ENCODE measurements around the gene SGSM1. TPM values are rescaled to one million over a fixed set of nuclear protein-coding genes. Genes with fewer than 3 reads are reported as not detected.

SGSM1 gene
- polyA plus RNA-seq, 1 of the 3 experiments (the other 2 are of a cell fraction): 0.15 TPM

DNA sequence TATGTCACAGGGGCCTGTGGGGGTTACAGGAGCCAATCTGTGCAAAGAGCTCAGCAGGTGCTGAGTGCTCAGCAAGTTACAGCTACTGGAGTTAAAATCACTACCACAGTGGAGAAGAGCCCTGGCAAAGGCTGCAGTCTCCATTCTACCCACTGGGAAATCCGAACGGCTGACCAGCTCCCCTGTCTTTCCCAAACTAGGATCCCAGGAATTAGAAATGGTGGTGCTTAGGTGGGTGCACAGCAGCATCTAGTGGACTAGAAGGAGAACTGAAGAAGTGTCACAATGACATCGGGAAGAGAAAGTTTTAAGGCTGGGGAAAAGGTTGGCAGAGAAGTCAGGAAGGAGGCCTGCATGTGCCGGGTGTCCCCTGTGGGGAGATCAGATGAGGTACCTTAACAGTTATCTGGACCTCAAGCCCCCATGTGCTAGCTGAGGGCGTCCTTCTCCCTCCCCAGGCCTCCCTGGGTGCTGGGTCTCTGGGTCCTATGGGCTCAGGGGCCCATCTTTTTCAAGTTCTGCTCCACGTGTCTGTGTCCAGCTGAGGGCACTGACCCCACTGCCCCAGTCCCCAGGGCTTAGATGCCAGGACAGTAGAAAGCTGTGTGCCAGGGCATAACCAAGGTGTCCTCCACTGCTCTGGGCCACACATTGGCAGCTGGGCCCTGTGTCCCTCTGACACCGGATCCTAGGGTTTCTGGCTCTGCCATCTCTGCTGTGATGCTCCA lies 33.4 kb upstream of the SGSM1 start:
- POLR2A ChIA-PET: interaction anchor here (1.0 kb wide), 1 partner anchor 30 kb away, joined by 4 read pairs; no protein-coding TSS in a partner anchor

GRCh38 chr22:24775769-24776492 lies 30.1 kb upstream of the SGSM1 start:
- H3K9ac ChIP-seq: no peak overlapping the region
- no peak overlapping the region for H3K4me2 ChIP-seq
- H2AFZ ChIP-seq (ENCODE audit: low read depth): no peak overlapping the region
- no peak overlapping the region for H3K4me3 ChIP-seq (ENCODE audit: low read depth in 2 of 2, low read length in 1 of 2)
- POLR2A ChIA-PET: no interaction called here
- no peaks in the 10 kb centered on the region; the same call in 1 of the 2 replicates for H3K27me3 ChIP-seq (ENCODE audit: insufficient read depth)
- CTCF ChIA-PET: interaction anchor here (1.2 to 10.2 kb wide), 4 partner anchors 27 to 74 kb away, joined by 3 to 208 read pairs (median 4); no protein-coding TSS in a partner anchor
- H3K9me2 ChIP-seq: no peaks in the 10 kb centered on the region
- no peaks in the 10 kb centered on the region for H3K4me1 ChIP-seq (ENCODE audit: control insufficient read depth in 1 of 2, insufficient read depth in 2 of 2, low read depth in 1 of 2, low read length in 1 of 2)
- no peaks in the 10 kb centered on the region for H3K9me3 ChIP-seq
- DNase-seq: no peak
- WGBS (ENCODE audit: low lambda C conversion rate): 49% methylated on average over 10 of the region's 11 CpGs
- no peak for TF ChIP-seq EZH2phosphoT487 (IDR thresholded peaks at IDR 0.05; ENCODE audit: borderline replicate concordance, low read depth)
- TF ChIP-seq RAD21 (IDR thresholded peaks at IDR 0.05; ENCODE audit: low read length): no peak
- no peak for TF ChIP-seq RFX5 (IDR thresholded peaks at IDR 0.05; ENCODE audit: low read length)
- no peak for TF ChIP-seq SIN3A (IDR thresholded peaks at IDR 0.05; ENCODE audit: borderline replicate concordance, low read depth, low read length)
- TF ChIP-seq, protein P1, sequence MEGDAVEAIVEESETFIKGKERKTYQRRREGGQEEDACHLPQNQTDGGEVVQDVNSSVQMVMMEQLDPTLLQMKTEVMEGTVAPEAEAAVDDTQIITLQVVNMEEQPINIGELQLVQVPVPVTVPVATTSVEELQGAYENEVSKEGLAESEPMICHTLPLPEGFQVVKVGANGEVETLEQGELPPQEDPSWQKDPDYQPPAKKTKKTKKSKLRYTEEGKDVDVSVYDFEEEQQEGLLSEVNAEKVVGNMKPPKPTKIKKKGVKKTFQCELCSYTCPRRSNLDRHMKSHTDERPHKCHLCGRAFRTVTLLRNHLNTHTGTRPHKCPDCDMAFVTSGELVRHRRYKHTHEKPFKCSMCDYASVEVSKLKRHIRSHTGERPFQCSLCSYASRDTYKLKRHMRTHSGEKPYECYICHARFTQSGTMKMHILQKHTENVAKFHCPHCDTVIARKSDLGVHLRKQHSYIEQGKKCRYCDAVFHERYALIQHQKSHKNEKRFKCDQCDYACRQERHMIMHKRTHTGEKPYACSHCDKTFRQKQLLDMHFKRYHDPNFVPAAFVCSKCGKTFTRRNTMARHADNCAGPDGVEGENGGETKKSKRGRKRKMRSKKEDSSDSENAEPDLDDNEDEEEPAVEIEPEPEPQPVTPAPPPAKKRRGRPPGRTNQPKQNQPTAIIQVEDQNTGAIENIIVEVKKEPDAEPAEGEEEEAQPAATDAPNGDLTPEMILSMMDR (IDR thresholded peaks at IDR 0.05): no peak
- no peak for TF ChIP-seq MEF2A (IDR thresholded peaks at IDR 0.05; ENCODE audit: borderline replicate concordance, low read depth)
- TF ChIP-seq SMC3 (IDR thresholded peaks at IDR 0.05; ENCODE audit: low read depth, low read length): no peak
- no peak overlapping the region for H3K27ac ChIP-seq (ENCODE audit: low read depth in 2 of 2, low read length in 1 of 2)
- no peaks in the 10 kb centered on the region for H4K20me1 ChIP-seq (ENCODE audit: insufficient read depth)
- no peaks in the 10 kb centered on the region for H3F3A ChIP-seq (replicated peaks; ENCODE audit: insufficient read depth)
- no peaks in the 10 kb centered on the region for H3K36me3 ChIP-seq (replicated peaks in 1 of 2; ENCODE audit: control insufficient read depth in 1 of 2, insufficient read depth in 2 of 2, low read length in 1 of 2)
- H3K79me2 ChIP-seq (ENCODE audit: insufficient read depth): no peaks in the 10 kb centered on the region

More for the DNA sequence above, 33.4 kb upstream of the SGSM1 start:
- Histone ChIP-seq H3K9ac (no peak overlapping the region), H2AFZ (ENCODE audit: low read depth) (no peak overlapping the region), H3K27ac (ENCODE audit: low read depth in 2 of 2, low read length in 1 of 2) (no peak overlapping the region), H3F3A (replicated peaks; ENCODE audit: insufficient read depth) (no peaks in the 10 kb centered on the region), H3K79me2 (ENCODE audit: insufficient read depth) (no peaks in the 10 kb centered on the region), H3K4me3 (ENCODE audit: low read depth in 2 of 2, low read length in 1 of 2) (peak overlapping the region in 1 of 2 experiments; percentile 40; a peak in 1 of 4 replicates), H3K36me3 (replicated peaks in 1 of 2; ENCODE audit: control insufficient read depth in 1 of 2, insufficient read depth in 2 of 2, low read length in 1 of 2) (no peaks in the 10 kb centered on the region), H3K4me1 (ENCODE audit: control insufficient read depth in 1 of 2, insufficient read depth in 2 of 2, low read depth in 1 of 2, low read length in 1 of 2) (no peaks in the 10 kb centered on the region), H3K27me3 (ENCODE audit: insufficient read depth) (no peaks in the 10 kb centered on the region; the same call in 1 of the 2 replicates), H3K9me3 (no peaks in the 10 kb centered on the region), H4K20me1 (ENCODE audit: insufficient read depth) (no peaks in the 10 kb centered on the region), H3K9me2 (no peaks in the 10 kb centered on the region), H3K4me2 (no peak overlapping the region)
- CTCF ChIA-PET: interaction anchor here (0.6 to 10.2 kb wide), 32 partner anchors 9 to 339 kb away, joined by 3 to 208 read pairs (median 4); partner anchors contain the start of genes KIAA1671 and SGSM1
- TF ChIP-seq SMC3 (IDR thresholded peaks at IDR 0.05; ENCODE audit: low read depth, low read length) (peak; percentile 42; the same call in 1 of the 2 replicates), FOSL2 (IDR thresholded peaks at IDR 0.05; ENCODE audit: borderline replicate concordance, low read depth) (no peak), EP300 (IDR thresholded peaks at IDR 0.05; ENCODE audit: borderline replicate concordance in 1 of 2, low read depth in 1 of 2, low read length in 1 of 2) (no peak), JUND (IDR thresholded peaks at IDR 0.05) (no peak), MXI1 (IDR thresholded peaks at IDR 0.05; ENCODE audit: low read depth, low read length) (no peak), NFIC (IDR thresholded peaks at IDR 0.05; ENCODE audit: borderline replicate concordance) (no peak), RAD21 (IDR thresholded peaks at IDR 0.05; ENCODE audit: low read length) (peak; percentile 64)
- TF ChIP-seq, protein P2, sequence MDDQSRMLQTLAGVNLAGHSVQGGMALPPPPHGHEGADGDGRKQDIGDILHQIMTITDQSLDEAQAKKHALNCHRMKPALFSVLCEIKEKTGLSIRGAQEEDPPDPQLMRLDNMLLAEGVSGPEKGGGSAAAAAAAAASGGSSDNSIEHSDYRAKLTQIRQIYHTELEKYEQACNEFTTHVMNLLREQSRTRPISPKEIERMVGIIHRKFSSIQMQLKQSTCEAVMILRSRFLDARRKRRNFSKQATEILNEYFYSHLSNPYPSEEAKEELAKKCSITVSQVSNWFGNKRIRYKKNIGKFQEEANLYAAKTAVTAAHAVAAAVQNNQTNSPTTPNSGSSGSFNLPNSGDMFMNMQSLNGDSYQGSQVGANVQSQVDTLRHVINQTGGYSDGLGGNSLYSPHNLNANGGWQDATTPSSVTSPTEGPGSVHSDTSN (IDR thresholded peaks at IDR 0.05): no peak
- TF ChIP-seq, protein P1 (IDR thresholded peaks at IDR 0.05): peak; percentile 59
- DNase-seq: peak; percentile 70
- WGBS (ENCODE audit: low lambda C conversion rate): 32% methylated on average over 7 of the region's 7 CpGs

All from SK-N-SH (cell line).